Caco-2 (cell line): ENCODE results near the gene RUNX2. TPM values are rescaled to one million over a fixed set of nuclear protein-coding genes. Genes with fewer than 3 reads are reported as not detected.

Source experiments
- BruUV-seq: library from RNA; stranded (reverse); fragments of 400-500 nt; replicated peaks from 2 replicates; lab custom pipeline; 2021; lab: Mats Ljungman, UMichigan
- CTCF ChIA-PET: fragments of 300-600 bp; sonication (Branson Sonifier 250); formaldehyde crosslinking; loops from one replicate; lab custom pipeline; 2022; ENCODE audit warnings: antibody characterized with exemption; lab: Charles Lee
- POLR2A ChIA-PET: fragments of 300-600 bp; sonication (Branson Sonifier 250); formaldehyde crosslinking; loops from one replicate; lab custom pipeline; 2022; ENCODE audit warnings: antibody characterized with exemption; lab: Charles Lee
- DNase-seq, 2 experiments: peaks; one replicate each; pipeline versions ENCODE4 v3.0.0 to v3.0.0-alpha.2; 2020 to 2022
- H3K27me3 ChIP-seq: replicated peaks from 2 replicates; pipeline ENCODE4 v1.6.0; 2011; ENCODE audit warnings: low read length; ENCODE audit not compliant: control insufficient read depth, insufficient read depth
- H3K36me3 ChIP-seq: 2 replicates; pipeline ENCODE4 v1.5.1; 2011; ENCODE audit warnings: low read length; ENCODE audit not compliant: control insufficient read depth, insufficient read depth
- H3K4me1 ChIP-seq: fragments of 250-450 bp; sonication (Bioruptor Pico); 2 replicates; pipeline ENCODE4 v1.5.1; 2020; ENCODE audit warnings: mild to moderate bottlenecking
- H3K4me3 ChIP-seq: 2 replicates; pipeline ENCODE4 v1.5.1; 2011; ENCODE audit warnings: low read depth, mild to moderate bottlenecking, control low read depth, low read length
- H3K9me3 ChIP-seq: fragments of 250-450 bp; sonication (Bioruptor Pico); 2 replicates; pipeline ENCODE4 v1.5.1; 2020; ENCODE audit warnings: mild to moderate bottlenecking, moderate library complexity
- H3K27ac Mint-ChIP-seq: one replicate; pipeline ENCODE4 v1.8.0; 2022; ENCODE audit warnings: mixed read lengths; ENCODE audit not compliant: unreplicated experiment
- H3K27me3 Mint-ChIP-seq: one replicate; pipeline ENCODE4 v1.8.0; 2022; ENCODE audit warnings: mixed read lengths; ENCODE audit not compliant: insufficient read depth, unreplicated experiment
- H3K36me3 Mint-ChIP-seq: one replicate; pipeline ENCODE4 v1.8.0; 2022; ENCODE audit warnings: mild to moderate bottlenecking, mixed read lengths; ENCODE audit not compliant: insufficient read depth, unreplicated experiment
- H3K4me1 Mint-ChIP-seq: one replicate; pipeline ENCODE4 v1.8.0; 2022; ENCODE audit warnings: low read depth, mixed read lengths; ENCODE audit not compliant: unreplicated experiment
- H3K4me3 Mint-ChIP-seq: one replicate; pipeline ENCODE4 v1.8.0; 2022; ENCODE audit warnings: mild to moderate bottlenecking, moderate library complexity, mixed read lengths; ENCODE audit not compliant: unreplicated experiment
- H3K9me3 Mint-ChIP-seq: one replicate; pipeline ENCODE4 v1.8.0; 2022; ENCODE audit warnings: mixed read lengths; ENCODE audit not compliant: unreplicated experiment
- CTCF ChIP-seq, 2 experiments: fragments of 200-600 bp in 1 of 2; IDR thresholded peaks; 1 replicate in 1 of 2; 2 replicates in 1 of 2; pipeline versions ENCODE4 v1.5.1 to v1.8.0; 2011 to 2022; ENCODE audit warnings: antibody characterized with exemption in 1 of 2, control low read depth in 1 of 2, inconsistent platforms in 1 of 2, low read depth in 1 of 2, low read length in 1 of 2, mild to moderate bottlenecking in 1 of 2, moderate library complexity in 1 of 2; ENCODE audit not compliant: insufficient read depth in 1 of 2, severe bottlenecking in 1 of 2, unreplicated experiment in 1 of 2
- intact Hi-C: fragments of 100-400 bp; cut with micrococcal nuclease; formaldehyde crosslinking; loops from one replicate; pipeline ENCODE4 v1.10.0; 2022; ENCODE audit not compliant: unreplicated experiment
- total RNA-seq: library from RNA; stranded (reverse); gene quantifications from 2 replicates; pipeline ENCODE4 v1.2.3, GENCODE V29; 2022

The RUNX2 gene
- total RNA-seq, 1 experiment from 2014 or later = not detected

- H3K27me3 ChIP-seq = no peaks in the 10 kb centered on the region
- no peaks in the 10 kb centered on the region for H3K4me1 ChIP-seq
- Mint-ChIP-seq H3K36me3 (no peaks in the 10 kb centered on the region), H3K4me3 (no peak overlapping the region), H3K4me1 (no peaks in the 10 kb centered on the region), H3K27me3 (no peaks in the 10 kb centered on the region), H3K27ac (no peak overlapping the region), H3K9me3 (no peaks in the 10 kb centered on the region)
- ChIA-PET POLR2A (no interaction called here), CTCF (no interaction called here)
- H3K36me3 ChIP-seq = no peaks in the 10 kb centered on the region
- BruUV-seq = no TSS peak
- H3K4me3 ChIP-seq = no peak overlapping the region
- no peaks in the 10 kb centered on the region for H3K9me3 ChIP-seq
- no peak for DNase-seq
- no peak for TF ChIP-seq CTCF (IDR thresholded peaks at IDR 0.05; ENCODE audit: insufficient read depth in 1 of 2, low read depth in 1 of 2, low read length in 1 of 2, severe bottlenecking in 1 of 2, unreplicated experiment in 1 of 2)
- intact Hi-C loops = no loop called here
Observed at GRCh38 chr6:45323656-45324224, 4.4 kb upstream of the RUNX2 start.

- Histone ChIP-seq H3K36me3 (no peaks in the 10 kb centered on the region), H3K9me3 (no peaks in the 10 kb centered on the region), H3K4me3 (no peak overlapping the region), H3K4me1 (no peaks in the 10 kb centered on the region), H3K27me3 (no peaks in the 10 kb centered on the region)
- Mint-ChIP-seq H3K4me3 (no peak overlapping the region), H3K27me3 (no peaks in the 10 kb centered on the region), H3K27ac (no peak overlapping the region), H3K9me3 (no peaks in the 10 kb centered on the region), H3K4me1 (no peaks in the 10 kb centered on the region), H3K36me3 (no peaks in the 10 kb centered on the region)
- TF ChIP-seq CTCF (IDR thresholded peaks at IDR 0.05; ENCODE audit: insufficient read depth in 1 of 2, low read depth in 1 of 2, low read length in 1 of 2, severe bottlenecking in 1 of 2, unreplicated experiment in 1 of 2) = no peak
- ChIA-PET CTCF (no interaction called here), POLR2A (no interaction called here)
- DNase-seq = no peak
- intact Hi-C loops = no loop called here
- no TSS peak for BruUV-seq
Observed at GRCh38 chr6:45326698-45327417, 1.3 kb upstream of the RUNX2 start.

- no peak for DNase-seq
- no TSS peak for BruUV-seq
- H3K27me3 Mint-ChIP-seq = no peaks in the 10 kb centered on the region
- no peaks in the 10 kb centered on the region for H3K9me3 Mint-ChIP-seq
- intact Hi-C loops = no loop called here
- Histone ChIP-seq H3K4me1 (no peaks in the 10 kb centered on the region), H3K27me3 (no peaks in the 10 kb centered on the region), H3K4me3 (no peak overlapping the region), H3K36me3 (no peaks in the 10 kb centered on the region), H3K9me3 (no peaks in the 10 kb centered on the region)
- ChIA-PET POLR2A (no interaction called here), CTCF (no interaction called here)
- no peak overlapping the region for H3K27ac Mint-ChIP-seq
- no peaks in the 10 kb centered on the region for H3K36me3 Mint-ChIP-seq
- no peak for TF ChIP-seq CTCF (IDR thresholded peaks at IDR 0.05; ENCODE audit: insufficient read depth in 1 of 2, low read depth in 1 of 2, low read length in 1 of 2, severe bottlenecking in 1 of 2, unreplicated experiment in 1 of 2)
- no peaks in the 10 kb centered on the region for H3K4me1 Mint-ChIP-seq
- no peak overlapping the region for H3K4me3 Mint-ChIP-seq
Observed at GRCh38 chr6:45328523-45328922, 393 bp downstream of the RUNX2 start.
